HepG2 (cell line): Measurements from ENCODE around the gene ZKSCAN2. TPM values are rescaled to one million over a fixed set of nuclear protein-coding genes. Genes with fewer than 3 reads are reported as not detected.

Experiments used
- CENPT ChIP-seq: sonication (generic); formaldehyde crosslinking; IDR thresholded peaks from 2 replicates; pipeline ENCODE4 v1.8.0; 2022; ENCODE audit warnings: low read depth, mild to moderate bottlenecking, moderate library complexity, missing genetic modification reagents
- CREM ChIP-seq, 2 experiments: sonication (generic) in 1 of 2; formaldehyde crosslinking in 1 of 2; IDR thresholded peaks; 2 replicates each; pipeline versions ENCODE4 v1.4.0 to v1.6.1; 2016 to 2020; ENCODE audit warnings: antibody characterized with exemption in 1 of 2, mild to moderate bottlenecking in 1 of 2, missing genetic modification reagents in 1 of 2
- DMTF1 ChIP-seq: sonication (generic); formaldehyde crosslinking; IDR thresholded peaks from 2 replicates; pipeline ENCODE4 v1.4.0; 2020; ENCODE audit warnings: mild to moderate bottlenecking, missing genetic modification reagents
- ETV5 ChIP-seq: IDR thresholded peaks from 2 replicates; pipeline ENCODE4 v1.6.1; 2018; ENCODE audit warnings: missing biosample characterization, missing genetic modification reagents, inconsistent platforms, borderline replicate concordance
- EZH2 ChIP-seq: conservative IDR thresholded peaks from 2 replicates; pipeline ENCODE4 v1.6.1; 2012; ENCODE audit warnings: mild to moderate bottlenecking, low read depth, low read length, moderate library complexity
- GABPB1 ChIP-seq: IDR thresholded peaks from 2 replicates; pipeline ENCODE4 v1.6.1; 2016; ENCODE audit warnings: mild to moderate bottlenecking, missing genetic modification reagents, moderate library complexity, missing compliant biosample characterization
- HNF4G ChIP-seq, 2 experiments: sonication (generic) in 1 of 2; formaldehyde crosslinking in 1 of 2; IDR thresholded peaks; 2 replicates each; pipeline versions ENCODE4 v1.4.0 to v1.6.1; 2011 to 2020; ENCODE audit warnings: borderline replicate concordance in 2 of 2, low read depth in 2 of 2, mild to moderate bottlenecking in 2 of 2, low read length in 1 of 2, missing genetic modification reagents in 1 of 2, moderate library complexity in 1 of 2
- HOXD1 ChIP-seq: sonication (generic); formaldehyde crosslinking; IDR thresholded peaks from 2 replicates; pipeline ENCODE4 v1.5.0; 2020; ENCODE audit warnings: missing genetic modification reagents
- MLLT10 ChIP-seq: sonication (generic); formaldehyde crosslinking; IDR thresholded peaks from 2 replicates; pipeline ENCODE4 v1.4.0; 2020; ENCODE audit warnings: missing genetic modification reagents
- RFXAP ChIP-seq: sonication (generic); formaldehyde crosslinking; IDR thresholded peaks from 2 replicates; pipeline ENCODE4 v1.4.0; 2020; ENCODE audit warnings: missing genetic modification reagents, borderline replicate concordance
- RNF2 ChIP-seq: fragments of 450-650 bp; conservative IDR thresholded peaks from 2 replicates; pipeline ENCODE4 v1.6.1; 2016; ENCODE audit warnings: low read depth
- TBP ChIP-seq: sonication (generic); formaldehyde crosslinking; IDR thresholded peaks from 2 replicates; pipeline ENCODE4 v1.5.0; 2020; ENCODE audit warnings: missing genetic modification reagents
- THAP7 ChIP-seq: sonication (generic); formaldehyde crosslinking; IDR thresholded peaks from 2 replicates; pipeline ENCODE4 v1.8.1; 2023; ENCODE audit warnings: mild to moderate bottlenecking, missing genetic modification reagents
- ZBTB10 ChIP-seq: sonication (generic); formaldehyde crosslinking; IDR thresholded peaks from 2 replicates; pipeline ENCODE4 v1.4.0; 2020; ENCODE audit warnings: missing genetic modification reagents, borderline replicate concordance
- ZC3H4 ChIP-seq: sonication (generic); formaldehyde crosslinking; IDR thresholded peaks from 2 replicates; pipeline ENCODE4 v1.4.0; 2020; ENCODE audit warnings: missing genetic modification reagents, borderline replicate concordance
- ZNF225 ChIP-seq: sonication (generic); formaldehyde crosslinking; IDR thresholded peaks from 2 replicates; pipeline ENCODE4 v1.4.0; 2020; ENCODE audit warnings: mild to moderate bottlenecking, missing genetic modification reagents
- ZNF326 ChIP-seq: sonication (generic); formaldehyde crosslinking; IDR thresholded peaks from 2 replicates; pipeline ENCODE4 v1.4.0; 2020; ENCODE audit warnings: missing genetic modification reagents, borderline replicate concordance
- ZNF331 ChIP-seq: sonication (generic); formaldehyde crosslinking; IDR thresholded peaks from 2 replicates; pipeline ENCODE4 v1.4.0; 2020; ENCODE audit warnings: missing genetic modification reagents
- ZNF367 ChIP-seq: sonication (generic); formaldehyde crosslinking; IDR thresholded peaks from 2 replicates; pipeline ENCODE4 v1.4.0; 2020; ENCODE audit warnings: missing genetic modification reagents, borderline replicate concordance
- ZNF383 ChIP-seq: sonication (generic); formaldehyde crosslinking; IDR thresholded peaks from 2 replicates; pipeline ENCODE4 v1.4.0; 2020; ENCODE audit warnings: missing genetic modification reagents, mild to moderate bottlenecking, borderline replicate concordance
- ZNF441 ChIP-seq: sonication (generic); formaldehyde crosslinking; IDR thresholded peaks from 2 replicates; pipeline ENCODE4 v1.7.0; 2021; ENCODE audit warnings: missing genetic modification reagents, borderline replicate concordance
- ZNF562 ChIP-seq: sonication (generic); formaldehyde crosslinking; IDR thresholded peaks from 2 replicates; pipeline ENCODE4 v1.8.0; 2022; ENCODE audit warnings: missing genetic modification reagents, borderline replicate concordance
- ZNF660 ChIP-seq: sonication (generic); formaldehyde crosslinking; IDR thresholded peaks from 2 replicates; pipeline ENCODE4 v1.5.1; 2020; ENCODE audit warnings: mild to moderate bottlenecking, low read depth, missing genetic modification reagents, borderline replicate concordance
- ZNF747 ChIP-seq: sonication (generic); formaldehyde crosslinking; IDR thresholded peaks from 2 replicates; pipeline ENCODE4 v1.8.1; 2023; ENCODE audit warnings: missing genetic modification reagents, mild to moderate bottlenecking, borderline replicate concordance
- ZNF891 ChIP-seq: sonication (generic); formaldehyde crosslinking; IDR thresholded peaks from 2 replicates; pipeline ENCODE4 v1.5.0; 2020; ENCODE audit warnings: mild to moderate bottlenecking, missing genetic modification reagents
- polyA plus RNA-seq, 8 experiments: library from polyadenylated mRNA; depleted of rRNA in 3 of 8; stranded (reverse) in 7 of 8; unstranded in 1 of 8; fragments of >200 nt; fragmentation: Illumina TruSeq in 4 of 8; extraction: Trizol in 4 of 8; gene quantifications; 2 replicates each; pipeline versions ENCODE4 v1.2.1 to v1.2.3, GENCODE V29; 2011 to 2016; ENCODE audit warnings: low read depth in 4 of 8, missing spikeins in 1 of 8, mixed read lengths in 1 of 8; ENCODE audit not compliant: insufficient read depth in 1 of 8
- total RNA-seq, 5 experiments: library from RNA; depleted of rRNA; stranded (reverse); fragments of >200 nt; fragmentation: Illumina TruSeq; extraction: Trizol; gene quantifications; 2 replicates each; pipeline ENCODE4 v1.2.3, GENCODE V29; 2016; ENCODE audit warnings: low read depth in 1 of 5

The ZKSCAN2 gene
- total and polyA plus RNA-seq, 2 of the 13 experiments (the other 11 are each of a cell fraction or from before 2014, with no cell fraction given): 4.2 to 11.1 TPM

- TF ChIP-seq ZNF383 (CRISPR knock-in tag) (no peak), ZNF331 (CRISPR knock-in tag) (no peak; the same call in 1 of the 2 replicates), ZNF891 (CRISPR knock-in tag) (no peak; the same call in 1 of the 2 replicates), HNF4G (IDR thresholded peaks at IDR 0.05; ENCODE audit: borderline replicate concordance, low read depth, low read length) (0 out of 2 replicates have a peak, but pooled peaks have one; percentile 4), HNF4G (CRISPR knock-in tag; IDR thresholded peaks at IDR 0.05; ENCODE audit: borderline replicate concordance, low read depth) (no peak), ZNF367 (CRISPR knock-in tag) (no peak), ZNF562 (no peak), HOXD1 (CRISPR knock-in tag) (peak; percentile 74), MLLT10 (CRISPR knock-in tag) (no peak), GABPB1 (CRISPR knock-in tag) (peak; percentile 82), ZBTB10 (CRISPR knock-in tag) (no peak), DMTF1 (CRISPR knock-in tag) (no peak), EZH2 (no peak), RFXAP (CRISPR knock-in tag) (no peak; the same call in 1 of the 2 replicates), ZC3H4 (no peak; the same call in 1 of the 2 replicates), ETV5 (CRISPR knock-in tag) (peak; percentile 94), RNF2 (peak; percentile 92), ZNF225 (CRISPR knock-in tag) (no peak; the same call in 1 of the 2 replicates), ZNF326 (CRISPR knock-in tag) (no peak), ZNF747 (CRISPR knock-in tag) (no peak), CREM (IDR thresholded peaks at IDR 0.05) (no peak), CREM (CRISPR knock-in tag; IDR thresholded peaks at IDR 0.05) (no peak), THAP7 (no peak), ZNF441 (CRISPR knock-in tag) (peak; percentile 50; the same call in 1 of the 2 replicates), CENPT (CRISPR knock-in tag) (peak; percentile 84), TBP (CRISPR knock-in tag) (0 out of 2 replicates have a peak, but pooled peaks have one; percentile 42), ZNF660 (no peak)
These were observed at the start of gene ZKSCAN2 (continued) for GRCh38 chr16:25257470-25257955.
